ENCODE data around the gene IL17RA. TPM values are rescaled to one million over a fixed set of nuclear protein-coding genes. Genes with fewer than 3 reads are reported as not detected.
A peak's percentile ranks its signal among the peaks of the same experiment; 100 is the strongest.

Gene IL17RA
- total RNA-seq, 1 donor from 2014 or later = 21.5 TPM

GRCh38 chr22:17137861-17138425, 53.1 kb downstream of the IL17RA start:
- H3K9ac ChIP-seq (ENCODE audit: low read length) = no peak overlapping the region
- Mint-ChIP-seq H3K27ac (ENCODE audit: unreplicated experiment) (peak overlapping the region; percentile 13), H3K9me3 (ENCODE audit: unreplicated experiment) (no peaks in the 10 kb centered on the region), H3K27me3 (ENCODE audit: low read depth, unreplicated experiment) (no peaks in the 10 kb centered on the region), H3K4me3 (ENCODE audit: unreplicated experiment) (no peak overlapping the region), H3K4me1 (ENCODE audit: low read depth, unreplicated experiment) (no peaks in the 10 kb centered on the region), H3K36me3 (ENCODE audit: low read depth, unreplicated experiment) (peaks cover 12% of the 10 kb centered on the region)
- no peaks in the 10 kb centered on the region for H3K9me3 ChIP-seq (ENCODE audit: insufficient read depth, low read depth, low read length)
- DNase-seq (ENCODE audit: low read depth) = no peak
- H4K20me1 ChIP-seq (ENCODE audit: insufficient read depth, low read length) = no peaks in the 10 kb centered on the region
- no peak overlapping the region for H3K4me2 ChIP-seq (ENCODE audit: low read length)
- no peaks in the 10 kb centered on the region for H3K4me1 ChIP-seq (ENCODE audit: insufficient read depth, low read length)
- no peaks in the 10 kb centered on the region for H3K36me3 ChIP-seq (ENCODE audit: insufficient read depth, low read length)
- H3K79me2 ChIP-seq (ENCODE audit: insufficient read depth, low read length) = no peaks in the 10 kb centered on the region
- TF ChIP-seq EZH2 (IDR thresholded peaks at IDR 0.05; ENCODE audit: insufficient read depth, low read length) = no peak
- no peak for TF ChIP-seq CTCF (IDR thresholded peaks at IDR 0.05; ENCODE audit: insufficient read depth, low read depth, low read length)
- no peaks in the 10 kb centered on the region for H3K27me3 ChIP-seq (ENCODE audit: insufficient read depth, low read length)
- no peak overlapping the region for H2AFZ ChIP-seq (ENCODE audit: low read depth, low read length)
- no peak overlapping the region for H3K27ac ChIP-seq (ENCODE audit: low read depth, low read length)
- H3K4me3 ChIP-seq (ENCODE audit: insufficient read depth, low read depth, low read length) = no peak overlapping the region
- FAIRE-seq = no peak

GRCh38 chr22:17138513-17138912, 53.7 kb downstream of the IL17RA start:
- Histone ChIP-seq H3K27ac (ENCODE audit: low read depth, low read length) (no peak overlapping the region), H4K20me1 (ENCODE audit: insufficient read depth, low read length) (no peaks in the 10 kb centered on the region)
- FAIRE-seq = no peak

More at GRCh38 chr22:17138513-17138912, 53.7 kb downstream of the IL17RA start:
- TF ChIP-seq EZH2 (IDR thresholded peaks at IDR 0.05; ENCODE audit: insufficient read depth, low read length) = no peak
- no peak for TF ChIP-seq CTCF (IDR thresholded peaks at IDR 0.05; ENCODE audit: insufficient read depth, low read depth, low read length)
- H2AFZ ChIP-seq (ENCODE audit: low read depth, low read length) = no peak overlapping the region
- H3K4me3 ChIP-seq (ENCODE audit: insufficient read depth, low read depth, low read length) = no peak overlapping the region
- H3K79me2 ChIP-seq (ENCODE audit: insufficient read depth, low read length) = no peaks in the 10 kb centered on the region
- H3K4me2 ChIP-seq (ENCODE audit: low read length) = no peak overlapping the region
- Mint-ChIP-seq H3K27ac (ENCODE audit: unreplicated experiment) (no peak overlapping the region), H3K4me3 (ENCODE audit: unreplicated experiment) (no peak overlapping the region), H3K27me3 (ENCODE audit: low read depth, unreplicated experiment) (no peaks in the 10 kb centered on the region), H3K36me3 (ENCODE audit: low read depth, unreplicated experiment) (peaks cover 12% of the 10 kb centered on the region), H3K4me1 (ENCODE audit: low read depth, unreplicated experiment) (no peaks in the 10 kb centered on the region), H3K9me3 (ENCODE audit: unreplicated experiment) (no peaks in the 10 kb centered on the region)
- H3K9ac ChIP-seq (ENCODE audit: low read length) = no peak overlapping the region
- no peak for DNase-seq (ENCODE audit: low read depth)
- no peaks in the 10 kb centered on the region for H3K9me3 ChIP-seq (ENCODE audit: insufficient read depth, low read depth, low read length)
- peaks cover 3% of the 10 kb centered on the region for H3K36me3 ChIP-seq (ENCODE audit: insufficient read depth, low read length)
- H3K4me1 ChIP-seq (ENCODE audit: insufficient read depth, low read length) = no peaks in the 10 kb centered on the region
- H3K27me3 ChIP-seq (ENCODE audit: insufficient read depth, low read length) = no peaks in the 10 kb centered on the region

Data from astrocyte (in vitro differentiated cells and primary cell).